Measurements from ENCODE around the gene OTOG. TPM values are rescaled to one million over a fixed set of nuclear protein-coding genes. Genes with fewer than 3 reads are reported as not detected.

The OTOG gene
- total RNA-seq, 1 donor from 2014 or later, result not detected

DNA sequence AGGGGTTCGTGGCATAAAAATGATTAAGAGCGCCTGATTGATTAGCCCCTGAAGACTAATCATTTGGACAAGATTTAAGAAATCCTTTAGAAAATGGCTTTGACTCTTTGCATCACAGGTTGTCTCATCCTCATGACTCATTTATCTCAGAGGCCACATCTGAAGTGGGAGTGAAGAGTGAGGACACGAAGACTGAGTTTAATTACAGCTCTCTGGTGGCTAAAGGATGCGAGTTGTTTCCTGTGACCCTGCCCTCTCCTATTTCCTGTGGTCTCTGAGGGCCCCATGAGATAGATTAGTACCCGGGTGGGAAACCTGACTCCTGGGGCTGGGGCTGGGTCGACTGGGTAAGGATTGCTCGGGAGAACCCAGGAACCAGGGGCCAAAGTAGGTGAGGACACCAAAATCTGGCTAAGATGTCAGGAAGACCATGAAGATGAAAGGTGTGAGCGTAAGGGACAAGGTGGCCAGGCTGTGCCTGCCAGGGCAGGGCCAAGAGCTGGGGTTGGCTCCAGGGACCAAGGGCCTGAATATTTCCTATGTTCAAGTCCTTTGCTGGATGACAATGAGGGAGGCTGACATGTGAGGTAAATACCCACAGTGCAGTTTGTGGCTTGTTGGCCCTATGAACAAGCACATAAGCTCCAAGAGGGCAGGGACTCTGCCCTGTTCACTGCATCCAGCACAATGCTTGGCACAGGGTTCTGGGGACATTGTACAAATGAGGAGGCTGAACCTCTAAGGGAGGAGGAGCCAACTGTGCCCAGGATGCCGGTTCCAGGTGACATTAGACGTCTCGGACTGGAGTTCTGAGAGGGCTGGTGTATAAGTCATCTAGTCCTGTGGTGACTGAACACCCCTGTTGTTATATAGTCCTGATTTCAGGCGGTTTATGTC is 3.6 kb downstream of the OTOG start:
- intact Hi-C loops (cut with micrococcal nuclease), result no loop called here
- Histone ChIP-seq H3K27ac (replicated peaks) (no peak overlapping the region), H3K36me3 (no peaks in the 10 kb centered on the region), H3K27me3 (ENCODE audit: low read depth) (peaks cover 70% of the 10 kb centered on the region), H3K9me3 (replicated peaks) (no peaks in the 10 kb centered on the region), H3K4me1 (no peaks in the 10 kb centered on the region), H3K4me3 (no peak overlapping the region)
- no peak for DNase-seq
- TF ChIP-seq, protein P1, sequence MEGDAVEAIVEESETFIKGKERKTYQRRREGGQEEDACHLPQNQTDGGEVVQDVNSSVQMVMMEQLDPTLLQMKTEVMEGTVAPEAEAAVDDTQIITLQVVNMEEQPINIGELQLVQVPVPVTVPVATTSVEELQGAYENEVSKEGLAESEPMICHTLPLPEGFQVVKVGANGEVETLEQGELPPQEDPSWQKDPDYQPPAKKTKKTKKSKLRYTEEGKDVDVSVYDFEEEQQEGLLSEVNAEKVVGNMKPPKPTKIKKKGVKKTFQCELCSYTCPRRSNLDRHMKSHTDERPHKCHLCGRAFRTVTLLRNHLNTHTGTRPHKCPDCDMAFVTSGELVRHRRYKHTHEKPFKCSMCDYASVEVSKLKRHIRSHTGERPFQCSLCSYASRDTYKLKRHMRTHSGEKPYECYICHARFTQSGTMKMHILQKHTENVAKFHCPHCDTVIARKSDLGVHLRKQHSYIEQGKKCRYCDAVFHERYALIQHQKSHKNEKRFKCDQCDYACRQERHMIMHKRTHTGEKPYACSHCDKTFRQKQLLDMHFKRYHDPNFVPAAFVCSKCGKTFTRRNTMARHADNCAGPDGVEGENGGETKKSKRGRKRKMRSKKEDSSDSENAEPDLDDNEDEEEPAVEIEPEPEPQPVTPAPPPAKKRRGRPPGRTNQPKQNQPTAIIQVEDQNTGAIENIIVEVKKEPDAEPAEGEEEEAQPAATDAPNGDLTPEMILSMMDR (IDR thresholded peaks at IDR 0.05; ENCODE audit: borderline replicate concordance), result no peak

GRCh38 chr11:17551347-17552040 is 4.4 kb downstream of the OTOG start:
- Histone ChIP-seq H3K4me3 (no peak overlapping the region), H3K4me1 (no peaks in the 10 kb centered on the region), H3K27me3 (ENCODE audit: low read depth) (peaks cover 62% of the 10 kb centered on the region), H3K9me3 (replicated peaks) (no peaks in the 10 kb centered on the region), H3K36me3 (no peaks in the 10 kb centered on the region), H3K27ac (replicated peaks) (no peak overlapping the region)
- intact Hi-C loops (cut with micrococcal nuclease), result no loop called here
- DNase-seq, result no peak
- TF ChIP-seq, protein P1 (IDR thresholded peaks at IDR 0.05; ENCODE audit: borderline replicate concordance), result no peak

DNA sequence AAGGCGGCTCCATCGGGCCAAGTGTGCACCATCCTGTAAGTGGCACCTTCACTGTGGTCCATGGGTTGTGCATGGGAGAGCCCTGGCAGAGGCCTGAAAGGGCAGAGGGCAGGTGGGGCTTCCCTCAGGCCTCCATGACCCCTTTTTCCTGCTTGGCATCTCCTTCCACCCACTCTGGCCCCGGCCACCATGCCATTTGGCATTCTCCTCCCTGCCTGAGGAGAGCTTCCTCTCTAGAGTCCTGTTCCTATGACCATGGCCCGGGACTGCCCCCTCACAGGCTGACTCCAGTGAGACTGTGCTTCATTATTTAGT is 4.9 kb downstream of the OTOG start:
- H3K27me3 ChIP-seq (ENCODE audit: low read depth), result peaks cover 57% of the 10 kb centered on the region
- no peaks in the 10 kb centered on the region for H3K36me3 ChIP-seq
- H3K4me3 ChIP-seq, result no peak overlapping the region
- no peaks in the 10 kb centered on the region for H3K9me3 ChIP-seq (replicated peaks)
- H3K27ac ChIP-seq (replicated peaks), result no peak overlapping the region
- DNase-seq, result no peak
- TF ChIP-seq, protein P1 (IDR thresholded peaks at IDR 0.05; ENCODE audit: borderline replicate concordance), result no peak
- intact Hi-C loops (cut with micrococcal nuclease), result no loop called here
- H3K4me1 ChIP-seq, result no peaks in the 10 kb centered on the region

- no peak for DNase-seq
- TF ChIP-seq, protein P1 (IDR thresholded peaks at IDR 0.05; ENCODE audit: borderline replicate concordance), result no peak
- Histone ChIP-seq H3K4me1 (no peaks in the 10 kb centered on the region), H3K4me3 (no peak overlapping the region), H3K27ac (replicated peaks) (no peak overlapping the region), H3K27me3 (ENCODE audit: low read depth) (peaks cover 52% of the 10 kb centered on the region), H3K36me3 (no peaks in the 10 kb centered on the region), H3K9me3 (replicated peaks) (no peaks in the 10 kb centered on the region)
- intact Hi-C loops (cut with micrococcal nuclease), result no loop called here
Observed at GRCh38 chr11:17552392-17553248, 5.6 kb downstream of the OTOG start.

DNA sequence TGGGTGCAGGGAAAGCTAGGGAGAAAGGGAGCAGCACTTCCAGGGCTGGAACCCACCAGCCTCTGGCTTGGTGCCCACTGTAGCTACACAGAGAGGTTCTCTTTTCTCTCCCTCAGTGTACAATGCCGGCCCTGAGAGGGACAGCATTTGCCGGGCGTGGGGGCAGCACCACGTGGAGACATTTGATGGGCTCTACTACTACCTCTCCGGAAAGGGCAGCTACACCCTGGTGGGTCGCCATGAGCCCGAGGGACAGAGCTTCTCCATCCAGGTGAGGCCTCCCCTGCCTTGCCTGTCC is 6.1 kb downstream of the OTOG start:
- Histone ChIP-seq H3K4me1 (no peaks in the 10 kb centered on the region), H3K36me3 (no peaks in the 10 kb centered on the region), H3K27me3 (ENCODE audit: low read depth) (peaks cover 52% of the 10 kb centered on the region), H3K4me3 (no peak overlapping the region), H3K27ac (replicated peaks) (no peak overlapping the region), H3K9me3 (replicated peaks) (no peaks in the 10 kb centered on the region)
- intact Hi-C loops (cut with micrococcal nuclease), result no loop called here
- TF ChIP-seq, protein P1 (IDR thresholded peaks at IDR 0.05; ENCODE audit: borderline replicate concordance), result no peak
- no peak for DNase-seq

Data from left ventricle myocardium inferior (tissue), 1 donor.